Mesendoderm (in vitro differentiated cells): ENCODE measurements around the gene FCGR2B.
"Not testable (repeated sequence)": the region's sequence is repeated elsewhere in the genome, so short reads cannot be mapped to it uniquely, and the experiment has no call there.

ENCODE experiments used
- DNase-seq: peaks from one replicate; pipeline ENCODE4 v3.0.0; 2013
- H2AK5ac ChIP-seq: 2 replicates; pipeline ENCODE4 v1.6.1; 2013; ENCODE audit warnings: low read length, inconsistent platforms
- H2BK120ac ChIP-seq: 2 replicates; pipeline ENCODE4 v1.6.1; 2013; ENCODE audit warnings: low read depth, mild to moderate bottlenecking, low read length, moderate library complexity, mixed read lengths
- H2BK15ac ChIP-seq: replicated peaks from 2 replicates; pipeline ENCODE4 v1.6.1; 2013; ENCODE audit warnings: low read depth, mild to moderate bottlenecking, moderate library complexity
- H2BK5ac ChIP-seq: 2 replicates; pipeline ENCODE4 v1.6.1; 2013; ENCODE audit warnings: low read length, inconsistent platforms
- H3K18ac ChIP-seq: 2 replicates; pipeline ENCODE4 v1.6.1; 2013; ENCODE audit warnings: mild to moderate bottlenecking, low read length, mixed read lengths
- H3K23ac ChIP-seq: one replicate; pipeline ENCODE4 v1.6.1; 2013; ENCODE audit warnings: low read length
- H3K27ac ChIP-seq: 2 replicates; pipeline ENCODE4 v1.5.1; 2013; ENCODE audit warnings: low read depth, mild to moderate bottlenecking, inconsistent platforms, low read length, moderate library complexity
- H3K27me3 ChIP-seq: 2 replicates; pipeline ENCODE4 v1.6.1; 2013; ENCODE audit warnings: low read length, control low read depth, mild to moderate bottlenecking, inconsistent platforms; ENCODE audit not compliant: insufficient read depth, poor library complexity
- H3K36me3 ChIP-seq: 2 replicates; pipeline ENCODE4 v1.6.1; 2013; ENCODE audit warnings: low read length, inconsistent platforms; ENCODE audit not compliant: control insufficient read depth, insufficient read depth
- H3K4ac ChIP-seq: one replicate; pipeline ENCODE4 v1.6.1; 2013; ENCODE audit warnings: low read depth, mild to moderate bottlenecking, low read length, moderate library complexity
- H3K4me1 ChIP-seq: 2 replicates; pipeline ENCODE4 v1.6.1; 2013; ENCODE audit warnings: low read depth, low read length, inconsistent platforms; ENCODE audit not compliant: control insufficient read depth
- H3K4me2 ChIP-seq: 2 replicates; pipeline ENCODE4 v1.6.1; 2013; ENCODE audit warnings: low read length
- H3K4me3 ChIP-seq: 2 replicates; pipeline ENCODE4 v1.5.1; 2013; ENCODE audit warnings: mild to moderate bottlenecking, low read length
- H3K56ac ChIP-seq: one replicate; pipeline ENCODE4 v1.6.1; 2013; ENCODE audit warnings: low read length
- H3K79me1 ChIP-seq: 2 replicates; pipeline ENCODE4 v1.6.1; 2013; ENCODE audit warnings: low read length, inconsistent platforms
- H3K79me2 ChIP-seq: 2 replicates; pipeline ENCODE4 v1.6.1; 2013; ENCODE audit warnings: mild to moderate bottlenecking, low read length; ENCODE audit not compliant: control insufficient read depth, insufficient read depth
- H3K9ac ChIP-seq: 2 replicates; pipeline ENCODE4 v1.6.1; 2013; ENCODE audit warnings: low read length, inconsistent platforms
- H4K5ac ChIP-seq: one replicate; pipeline ENCODE4 v1.6.1; 2013; ENCODE audit warnings: low read length
- H4K8ac ChIP-seq: one replicate; pipeline ENCODE4 v1.6.1; 2013; ENCODE audit warnings: low read depth, mild to moderate bottlenecking, control low read depth, low read length, moderate library complexity
- WGBS: extraction: QIAGEN DNeasy Blood & Tissue Kit; methylation state at CpG from one replicate; pipeline ENCODE4 v1.1.7; 2013; ENCODE audit warnings: low lambda C conversion rate, missing lambda C conversion rate; ENCODE audit not compliant: insufficient coverage; ENCODE audit errors: extremely low coverage; 5-methylcytosine and 5-hydroxymethylcytosine counted together

The FCGR2B gene

GRCh38 chr1:161693020-161693712, 30.2 kb downstream of the FCGR2B start:
- not testable (repeated sequence) for H3K27me3 ChIP-seq, H3K36me3 ChIP-seq, H3K56ac ChIP-seq, H3K4ac ChIP-seq, H3K4me1 ChIP-seq, H3K27ac ChIP-seq, H3K79me1 ChIP-seq, H4K8ac ChIP-seq, H2BK5ac ChIP-seq, H2AK5ac ChIP-seq, H3K79me2 ChIP-seq, H2BK15ac ChIP-seq, DNase-seq, H2BK120ac ChIP-seq, H3K18ac ChIP-seq, H3K4me2 ChIP-seq, H3K4me3 ChIP-seq, H3K23ac ChIP-seq, H4K5ac ChIP-seq, H3K9ac ChIP-seq
- WGBS, result no CpG with 5 or more reads among the region's 14 CpGs

GRCh38 chr1:161698302-161698701, 35.4 kb downstream of the FCGR2B start:
- H3K36me3 ChIP-seq, H3K4me1 ChIP-seq, H3K23ac ChIP-seq, H3K56ac ChIP-seq, H3K79me2 ChIP-seq, H2BK120ac ChIP-seq, H3K79me1 ChIP-seq, H2AK5ac ChIP-seq, H2BK5ac ChIP-seq, H4K5ac ChIP-seq, H3K27ac ChIP-seq, H3K4ac ChIP-seq, H3K27me3 ChIP-seq, H3K4me3 ChIP-seq, H2BK15ac ChIP-seq, H3K9ac ChIP-seq, H4K8ac ChIP-seq, DNase-seq, H3K18ac ChIP-seq, H3K4me2 ChIP-seq: not testable (repeated sequence)
- no CpG with 5 or more reads among the region's 2 CpGs for WGBS

GRCh38 chr1:161702250-161702649, 39.3 kb downstream of the FCGR2B start:
- Histone ChIP-seq H3K56ac (no peak overlapping the region), H4K8ac (no peak overlapping the region), H3K4me3 (no peak overlapping the region), H3K4me1 (no peaks in the 10 kb centered on the region), H3K4ac (no peak overlapping the region), H3K4me2 (no peak overlapping the region), H3K36me3 (no peaks in the 10 kb centered on the region), H3K27ac (no peak overlapping the region), H3K27me3 (no peaks in the 10 kb centered on the region), H2BK120ac (no peak overlapping the region), H3K79me2 (no peaks in the 10 kb centered on the region), H2BK15ac (no peak overlapping the region), H3K79me1 (no peaks in the 10 kb centered on the region), H2BK5ac (no peak overlapping the region), H2AK5ac (no peak overlapping the region), H3K9ac (no peak overlapping the region), H4K5ac (no peak overlapping the region), H3K23ac (no peak overlapping the region), H3K18ac (no peak overlapping the region)
- no peak for DNase-seq
- WGBS, result no CpG with 5 or more reads among the region's 8 CpGs

- Histone ChIP-seq H3K36me3 (no peaks in the 10 kb centered on the region), H3K4me1 (no peaks in the 10 kb centered on the region), H2BK15ac (no peak overlapping the region), H3K4me2 (no peak overlapping the region), H3K9ac (no peak overlapping the region), H3K27me3 (no peaks in the 10 kb centered on the region), H3K18ac (no peak overlapping the region), H4K8ac (no peak overlapping the region), H3K4me3 (no peak overlapping the region), H2BK120ac (no peak overlapping the region), H3K56ac (no peak overlapping the region), H4K5ac (no peak overlapping the region), H3K27ac (no peak overlapping the region), H2BK5ac (no peak overlapping the region), H3K23ac (no peak overlapping the region), H3K79me1 (no peaks in the 10 kb centered on the region), H3K4ac (no peak overlapping the region), H3K79me2 (no peaks in the 10 kb centered on the region), H2AK5ac (no peak overlapping the region)
- WGBS, result no CpG with 5 or more reads among the region's 4 CpGs
- no peak for DNase-seq
These were observed 42.6 kb downstream of the FCGR2B start for GRCh38 chr1:161705537-161705936.

GRCh38 chr1:161706113-161706481, 43.2 kb downstream of the FCGR2B start:
- Histone ChIP-seq H2BK15ac (no peak overlapping the region), H3K18ac (no peak overlapping the region), H3K9ac (no peak overlapping the region), H2AK5ac (no peak overlapping the region), H3K4ac (no peak overlapping the region), H3K4me2 (no peak overlapping the region), H3K79me2 (no peaks in the 10 kb centered on the region), H2BK120ac (no peak overlapping the region), H4K8ac (no peak overlapping the region), H3K36me3 (no peaks in the 10 kb centered on the region), H4K5ac (no peak overlapping the region), H3K79me1 (no peaks in the 10 kb centered on the region), H3K4me3 (no peak overlapping the region), H3K23ac (no peak overlapping the region), H2BK5ac (no peak overlapping the region), H3K27ac (no peak overlapping the region), H3K27me3 (no peaks in the 10 kb centered on the region), H3K56ac (no peak overlapping the region), H3K4me1 (no peaks in the 10 kb centered on the region)
- no peak for DNase-seq
- WGBS, result no CpG with 5 or more reads among the region's 3 CpGs
